ENCODE measurements around the gene POLR2J.
"Not testable (repeated sequence)": the region's sequence is repeated elsewhere in the genome, so short reads cannot be mapped to it uniquely, and the experiment has no call there.

DNA sequence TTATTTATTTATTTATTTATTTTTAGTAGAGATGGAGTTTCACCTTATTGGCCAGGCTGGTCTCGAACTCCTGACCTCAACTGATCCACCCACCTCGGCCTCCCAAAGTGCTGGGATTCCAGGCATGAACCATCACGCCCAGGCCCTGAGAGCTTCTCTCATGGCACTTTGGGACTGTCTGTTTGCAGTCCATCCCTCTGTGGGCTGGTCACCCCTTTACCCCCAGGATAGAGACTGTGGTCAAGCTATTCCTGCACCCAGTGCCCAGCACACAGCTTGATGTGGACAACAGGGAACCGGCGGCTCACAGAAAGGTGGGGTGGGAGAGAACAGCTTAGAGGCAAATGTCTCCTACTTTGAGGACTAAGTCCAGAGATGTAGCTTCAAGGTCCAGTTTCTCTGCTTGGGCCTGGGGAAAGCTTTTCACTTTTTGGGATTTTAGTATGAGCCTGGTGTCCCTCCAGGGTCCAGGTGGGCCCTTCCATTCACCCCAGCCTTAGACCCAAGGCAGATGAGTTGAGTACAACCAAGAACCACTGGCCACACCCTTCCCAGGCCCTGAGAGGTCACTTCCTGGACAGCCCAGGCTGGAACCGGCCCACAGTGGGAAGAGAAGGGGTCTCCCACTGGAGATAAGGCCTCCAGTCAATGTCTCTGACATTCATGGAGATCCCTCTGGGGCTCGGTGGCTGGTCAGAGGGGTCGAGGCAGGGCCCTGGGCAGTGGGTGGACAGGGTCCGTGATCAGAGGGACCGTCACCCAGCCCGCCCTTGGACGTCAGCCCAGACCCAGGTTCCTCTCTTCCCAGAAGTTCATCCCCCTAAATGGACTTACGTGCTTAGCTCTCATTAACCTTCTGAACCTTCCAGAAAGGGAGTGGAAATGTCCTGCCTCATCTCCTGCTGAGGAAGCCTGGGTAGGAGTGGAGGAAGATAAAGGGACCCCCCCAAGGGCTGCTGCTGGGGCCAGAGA, 49.4 kb upstream of the POLR2J start:
- TF ChIP-seq POLR2A (IDR thresholded peaks at IDR 0.05): not testable (repeated sequence)
- TF ChIP-seq, protein P1, sequence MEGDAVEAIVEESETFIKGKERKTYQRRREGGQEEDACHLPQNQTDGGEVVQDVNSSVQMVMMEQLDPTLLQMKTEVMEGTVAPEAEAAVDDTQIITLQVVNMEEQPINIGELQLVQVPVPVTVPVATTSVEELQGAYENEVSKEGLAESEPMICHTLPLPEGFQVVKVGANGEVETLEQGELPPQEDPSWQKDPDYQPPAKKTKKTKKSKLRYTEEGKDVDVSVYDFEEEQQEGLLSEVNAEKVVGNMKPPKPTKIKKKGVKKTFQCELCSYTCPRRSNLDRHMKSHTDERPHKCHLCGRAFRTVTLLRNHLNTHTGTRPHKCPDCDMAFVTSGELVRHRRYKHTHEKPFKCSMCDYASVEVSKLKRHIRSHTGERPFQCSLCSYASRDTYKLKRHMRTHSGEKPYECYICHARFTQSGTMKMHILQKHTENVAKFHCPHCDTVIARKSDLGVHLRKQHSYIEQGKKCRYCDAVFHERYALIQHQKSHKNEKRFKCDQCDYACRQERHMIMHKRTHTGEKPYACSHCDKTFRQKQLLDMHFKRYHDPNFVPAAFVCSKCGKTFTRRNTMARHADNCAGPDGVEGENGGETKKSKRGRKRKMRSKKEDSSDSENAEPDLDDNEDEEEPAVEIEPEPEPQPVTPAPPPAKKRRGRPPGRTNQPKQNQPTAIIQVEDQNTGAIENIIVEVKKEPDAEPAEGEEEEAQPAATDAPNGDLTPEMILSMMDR (IDR thresholded peaks at IDR 0.05): not testable (repeated sequence)
